Measurements from ENCODE around the gene EXOC1. TPM values are rescaled to one million over a fixed set of nuclear protein-coding genes. Genes with fewer than 3 reads are reported as not detected.

The EXOC1 gene, protein sequence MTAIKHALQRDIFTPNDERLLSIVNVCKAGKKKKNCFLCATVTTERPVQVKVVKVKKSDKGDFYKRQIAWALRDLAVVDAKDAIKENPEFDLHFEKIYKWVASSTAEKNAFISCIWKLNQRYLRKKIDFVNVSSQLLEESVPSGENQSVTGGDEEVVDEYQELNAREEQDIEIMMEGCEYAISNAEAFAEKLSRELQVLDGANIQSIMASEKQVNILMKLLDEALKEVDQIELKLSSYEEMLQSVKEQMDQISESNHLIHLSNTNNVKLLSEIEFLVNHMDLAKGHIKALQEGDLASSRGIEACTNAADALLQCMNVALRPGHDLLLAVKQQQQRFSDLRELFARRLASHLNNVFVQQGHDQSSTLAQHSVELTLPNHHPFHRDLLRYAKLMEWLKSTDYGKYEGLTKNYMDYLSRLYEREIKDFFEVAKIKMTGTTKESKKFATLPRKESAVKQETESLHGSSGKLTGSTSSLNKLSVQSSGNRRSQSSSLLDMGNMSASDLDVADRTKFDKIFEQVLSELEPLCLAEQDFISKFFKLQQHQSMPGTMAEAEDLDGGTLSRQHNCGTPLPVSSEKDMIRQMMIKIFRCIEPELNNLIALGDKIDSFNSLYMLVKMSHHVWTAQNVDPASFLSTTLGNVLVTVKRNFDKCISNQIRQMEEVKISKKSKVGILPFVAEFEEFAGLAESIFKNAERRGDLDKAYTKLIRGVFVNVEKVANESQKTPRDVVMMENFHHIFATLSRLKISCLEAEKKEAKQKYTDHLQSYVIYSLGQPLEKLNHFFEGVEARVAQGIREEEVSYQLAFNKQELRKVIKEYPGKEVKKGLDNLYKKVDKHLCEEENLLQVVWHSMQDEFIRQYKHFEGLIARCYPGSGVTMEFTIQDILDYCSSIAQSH
- total RNA-seq = 10 to 100 TPM; 24.8 to 39.4 TPM

- Histone ChIP-seq H3K4me1 (replicated peaks) (no peaks in the 10 kb centered on the region), H3K27me3 (replicated peaks; ENCODE audit: insufficient read depth) (no peaks in the 10 kb centered on the region), H3K27ac (peak within 1 kb of the TSS; percentile 30 to 49), H3K36me3 (no peaks in the 10 kb centered on the region), H3K4me3 (peak within 1 kb of the TSS; percentile 64 to 89), H3K9me3 (no peaks in the 10 kb centered on the region)
- intact Hi-C loops (cut with DNase I) = loop anchor here (10.0 kb wide), 2 partner anchors 309 to 509 kb away; partner anchors contain the start of genes CLOCK and SRD5A3
- peak; percentile 98 for TF ChIP-seq POLR2AphosphoS5 (IDR thresholded peaks at IDR 0.05)
- TF ChIP-seq POLR2A (IDR thresholded peaks at IDR 0.05) = peak; percentile 35
- TF ChIP-seq, protein P1, sequence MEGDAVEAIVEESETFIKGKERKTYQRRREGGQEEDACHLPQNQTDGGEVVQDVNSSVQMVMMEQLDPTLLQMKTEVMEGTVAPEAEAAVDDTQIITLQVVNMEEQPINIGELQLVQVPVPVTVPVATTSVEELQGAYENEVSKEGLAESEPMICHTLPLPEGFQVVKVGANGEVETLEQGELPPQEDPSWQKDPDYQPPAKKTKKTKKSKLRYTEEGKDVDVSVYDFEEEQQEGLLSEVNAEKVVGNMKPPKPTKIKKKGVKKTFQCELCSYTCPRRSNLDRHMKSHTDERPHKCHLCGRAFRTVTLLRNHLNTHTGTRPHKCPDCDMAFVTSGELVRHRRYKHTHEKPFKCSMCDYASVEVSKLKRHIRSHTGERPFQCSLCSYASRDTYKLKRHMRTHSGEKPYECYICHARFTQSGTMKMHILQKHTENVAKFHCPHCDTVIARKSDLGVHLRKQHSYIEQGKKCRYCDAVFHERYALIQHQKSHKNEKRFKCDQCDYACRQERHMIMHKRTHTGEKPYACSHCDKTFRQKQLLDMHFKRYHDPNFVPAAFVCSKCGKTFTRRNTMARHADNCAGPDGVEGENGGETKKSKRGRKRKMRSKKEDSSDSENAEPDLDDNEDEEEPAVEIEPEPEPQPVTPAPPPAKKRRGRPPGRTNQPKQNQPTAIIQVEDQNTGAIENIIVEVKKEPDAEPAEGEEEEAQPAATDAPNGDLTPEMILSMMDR (IDR thresholded peaks at IDR 0.05) = peak in 1 of 4 experiments; percentile 22
- WGBS = under 1% methylated on average over 47 of the region's 50 CpGs
- peak; percentile 96 for DNase-seq (ENCODE audit: low spot score)
These were observed at the start of gene EXOC1 for GRCh38 chr4:55853484-55854046. EXOC1 (plus strand) TSS chr4:55853648; CDS start chr4:55858324, 4,676 bp downstream.

DNA sequence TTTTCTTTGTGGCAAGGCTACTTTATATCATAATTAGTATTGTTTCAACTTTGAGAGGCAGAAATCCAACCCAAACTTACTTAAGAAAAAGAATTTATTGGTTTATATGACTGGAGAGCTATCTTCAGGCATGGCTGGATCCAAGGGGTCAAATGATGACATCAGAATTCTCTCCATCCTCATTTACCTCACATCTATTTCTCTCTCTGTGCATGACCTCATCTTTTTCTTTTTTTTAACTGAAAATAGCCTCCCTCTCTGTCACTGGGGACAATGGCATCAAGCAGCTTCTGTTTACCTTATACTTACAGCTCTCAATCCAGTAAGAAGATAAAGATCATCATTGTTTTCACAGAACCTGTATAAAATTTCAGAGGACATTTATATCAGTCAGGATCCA lies 45.9 kb upstream of the EXOC1 start:
- intact Hi-C loops (cut with DNase I) = no loop called here
- Histone ChIP-seq H3K4me1 (replicated peaks) (no peaks in the 10 kb centered on the region), H3K27ac (no peak overlapping the region), H3K27me3 (replicated peaks; ENCODE audit: insufficient read depth) (no peaks in the 10 kb centered on the region), H3K36me3 (no peaks in the 10 kb centered on the region), H3K4me3 (no peak overlapping the region), H3K9me3 (no peaks in the 10 kb centered on the region)
- TF ChIP-seq POLR2AphosphoS5 (IDR thresholded peaks at IDR 0.05) (no peak), POLR2A (IDR thresholded peaks at IDR 0.05) (no peak)
- TF ChIP-seq, protein P1 (IDR thresholded peaks at IDR 0.05) = no peak
- DNase-seq (ENCODE audit: low spot score) = no peak

- Histone ChIP-seq H3K27me3 (replicated peaks; ENCODE audit: insufficient read depth) (no peaks in the 10 kb centered on the region), H3K36me3 (no peaks in the 10 kb centered on the region), H3K4me1 (replicated peaks) (no peaks in the 10 kb centered on the region), H3K27ac (no peak overlapping the region), H3K9me3 (no peaks in the 10 kb centered on the region), H3K4me3 (no peak overlapping the region)
- 46% methylated on average over 2 of the region's 2 CpGs for WGBS
- no peak for TF ChIP-seq POLR2AphosphoS5 (IDR thresholded peaks at IDR 0.05)
- TF ChIP-seq POLR2A (IDR thresholded peaks at IDR 0.05) = no peak
- TF ChIP-seq, protein P1 (IDR thresholded peaks at IDR 0.05) = no peak
- DNase-seq (ENCODE audit: low spot score) = no peak
- intact Hi-C loops (cut with DNase I) = no loop called here
These were observed 45.3 kb upstream of the EXOC1 start for GRCh38 chr4:55808186-55808585.

- Histone ChIP-seq H3K27ac (no peak overlapping the region), H3K4me1 (replicated peaks) (no peaks in the 10 kb centered on the region), H3K36me3 (no peaks in the 10 kb centered on the region), H3K9me3 (no peaks in the 10 kb centered on the region), H3K27me3 (replicated peaks; ENCODE audit: insufficient read depth) (no peaks in the 10 kb centered on the region), H3K4me3 (no peak overlapping the region)
- TF ChIP-seq POLR2A (IDR thresholded peaks at IDR 0.05) (no peak), POLR2AphosphoS5 (IDR thresholded peaks at IDR 0.05) (no peak)
- TF ChIP-seq, protein P1 (IDR thresholded peaks at IDR 0.05) = no peak
- DNase-seq (ENCODE audit: low spot score) = no peak
- WGBS = 45% methylated on average over 5 of the region's 5 CpGs
- intact Hi-C loops (cut with DNase I) = no loop called here
These were observed 44.8 kb upstream of the EXOC1 start for GRCh38 chr4:55808632-55809031.

Measured in prostate gland (tissue), 2 donors.